ENCODE measurements around the gene CYP27B1.

GRCh38 chr12:57782243-57782607 lies 15.3 kb upstream of the CYP27B1 start:
- no peak for TF ChIP-seq POLR2A (IDR thresholded peaks at IDR 0.05; ENCODE audit: borderline replicate concordance, extremely low read depth, insufficient read depth, insufficient read length)
- TF ChIP-seq CTCF (IDR thresholded peaks at IDR 0.05 in 2 of 3, conservative IDR thresholded peaks at IDR 0.05 in 1 of 3; ENCODE audit: borderline replicate concordance in 1 of 3, insufficient read depth in 1 of 3, low read depth in 2 of 3, low read length in 2 of 3) = no peak
- TF ChIP-seq SIN3A (IDR thresholded peaks at IDR 0.05; ENCODE audit: low read depth) = no peak
- no peak for TF ChIP-seq MAX (IDR thresholded peaks at IDR 0.05)
- no peak for TF ChIP-seq POLR2AphosphoS5 (IDR thresholded peaks at IDR 0.05; ENCODE audit: low read depth, low read length)
- TF ChIP-seq EZH2 (IDR thresholded peaks at IDR 0.05) = no peak
- TF ChIP-seq ZBTB33 (IDR thresholded peaks at IDR 0.05; ENCODE audit: extremely low read depth, insufficient replicate concordance, low read length) = no peak
- no peak for TF ChIP-seq REST (IDR thresholded peaks at IDR 0.05; ENCODE audit: low read depth)

All from HCT116 (cell line).